Right cardiac atrium (tissue), 5 donors: ENCODE data around the gene KRTAP5-5. TPM values are rescaled to one million over a fixed set of nuclear protein-coding genes. Genes with fewer than 3 reads are reported as not detected.
"Not testable (repeated sequence)": the region's sequence is repeated elsewhere in the genome, so short reads cannot be mapped to it uniquely, and the experiment has no call there.

Source experiments
- ATAC-seq, 2 donors: fragments of 200-7000 bp; cut with Tn5 transposase; one replicate each; pipeline versions ENCODE4 v1.8.0 to v1.9.1; 2020; ENCODE audit warnings: moderate library complexity in 2 of 2, mild to moderate bottlenecking in 1 of 2
- DNase-seq, 3 donors: peaks; one replicate each; pipeline ENCODE4 v3.0.0-alpha.2; 2020
- H3K27ac ChIP-seq: one replicate; pipeline ENCODE4 v1.5.1; 2013; ENCODE audit warnings: mild to moderate bottlenecking, low read length, control low read depth, moderate library complexity
- H3K27me3 ChIP-seq: one replicate; pipeline ENCODE4 v1.6.1; 2013; ENCODE audit not compliant: control insufficient read depth, insufficient read depth
- H3K4me1 ChIP-seq: one replicate; pipeline ENCODE4 v1.6.1; 2013; ENCODE audit warnings: low read length; ENCODE audit not compliant: control insufficient read depth, insufficient read depth
- H3K4me3 ChIP-seq: one replicate; pipeline ENCODE4 v1.5.1; 2013; ENCODE audit warnings: low read length, control low read depth
- H3K9me3 ChIP-seq: one replicate; pipeline ENCODE4 v1.6.1; 2013; ENCODE audit warnings: low read length; ENCODE audit not compliant: control insufficient read depth
- WGBS: extraction: QIAGEN DNeasy Blood & Tissue Kit; methylation state at CpG from one replicate; pipeline ENCODE4 v1.1.7; 2013; 5-methylcytosine and 5-hydroxymethylcytosine counted together
- intact Hi-C, 4 donors: fragments of 100-400 bp; cut with DNase I; formaldehyde crosslinking; loops; one replicate each; pipeline versions ENCODE4 v1.11.0 to v1.14.0; 2022 to 2023
- polyA plus RNA-seq: library from polyadenylated mRNA; stranded (reverse); fragments of 200-250 nt; gene quantifications from one replicate; pipeline ENCODE4 v1.2.3, GENCODE V29; 2013
- total RNA-seq, 4 donors: library from RNA; stranded (reverse); fragmentation: NEBNext Ultra II Directional; extraction: Animal tissue kit (Norgen Biotek cat#: 25700); gene quantifications; one replicate each; pipeline ENCODE4 v1.2.1, GENCODE V29; 2021
- donor health status: healthy with polysubstance abuse.
- donor health status: DM: no; HTN: yes; CAD: no.
- donor health status: DM: no; HTN: no; CAD: no.
- donor health status: DM: no; HTN: yes; CAD: no; lungs with severe emphysema.
- donor health status: DM: yes; HTN: yes; CAD: no.

The KRTAP5-5 gene
- total and polyA plus RNA-seq, 5 donors = not detected

GRCh38 chr11:1597331-1597993 is 32.1 kb upstream of the KRTAP5-5 start:
- DNase-seq (no peak), ATAC-seq (no peak)
- Histone ChIP-seq H3K9me3 (no peaks in the 10 kb centered on the region), H3K27me3 (no peaks in the 10 kb centered on the region), H3K4me1 (no peaks in the 10 kb centered on the region), H3K4me3 (no peak overlapping the region), H3K27ac (no peak overlapping the region)
- intact Hi-C loops = no loop called here
- whole genome bisulfite sequencing = 86% methylated on average over 10 of the region's 10 CpGs

- ATAC-seq (no peak), DNase-seq (no peak)
- Histone ChIP-seq H3K27me3 (no peaks in the 10 kb centered on the region), H3K4me3 (no peak within 1 kb of the TSS), H3K9me3 (no peaks in the 10 kb centered on the region), H3K27ac (no peak within 1 kb of the TSS), H3K4me1 (no peaks in the 10 kb centered on the region)
- WGBS = 64% methylated on average over 4 of the region's 4 CpGs
- intact Hi-C loops = no loop called here
Observed at GRCh38 chr11:1597994-1598380, 31.6 kb upstream of the KRTAP5-5 start, which contains the start of gene KRTAP5-2. Gene KRTAP5-2, minus strand, starts transcription at chr11:1598294. Its CDS starts 44 bp downstream, at chr11:1598250.

GRCh38 chr11:1598406-1598805 is 31.2 kb upstream of the KRTAP5-5 start:
- intact Hi-C loops, H3K27ac ChIP-seq, H3K9me3 ChIP-seq, DNase-seq, H3K4me3 ChIP-seq, ATAC-seq, H3K27me3 ChIP-seq, H3K4me1 ChIP-seq: not testable (repeated sequence)
- 81% methylated on average over 3 of the region's 3 CpGs for WGBS

GRCh38 chr11:1598816-1599215 is 30.8 kb upstream of the KRTAP5-5 start:
- no peak for DNase-seq
- no peak for ATAC-seq
- intact Hi-C loops = no loop called here
- no peak overlapping the region for H3K27ac ChIP-seq
- no peaks in the 10 kb centered on the region for H3K4me1 ChIP-seq
- no peaks in the 10 kb centered on the region for H3K9me3 ChIP-seq
- no peak overlapping the region for H3K4me3 ChIP-seq
- no peaks in the 10 kb centered on the region for H3K27me3 ChIP-seq
- 67% methylated on average over 6 of the region's 6 CpGs for WGBS

GRCh38 chr11:1600626-1601025 is 28.9 kb upstream of the KRTAP5-5 start:
- Histone ChIP-seq H3K4me1 (no peaks in the 10 kb centered on the region), H3K27me3 (no peaks in the 10 kb centered on the region), H3K9me3 (no peaks in the 10 kb centered on the region), H3K4me3 (no peak overlapping the region), H3K27ac (no peak overlapping the region)
- intact Hi-C loops = no loop called here
- no peak for ATAC-seq
- no peak for DNase-seq
- 77% methylated on average over 5 of the region's 5 CpGs for WGBS

- DNase-seq, intact Hi-C loops, H3K4me3 ChIP-seq, H3K9me3 ChIP-seq, H3K27me3 ChIP-seq, H3K4me1 ChIP-seq, ATAC-seq, H3K27ac ChIP-seq: not testable (repeated sequence)
- WGBS = 52% methylated on average over 3 of the region's 3 CpGs
Observed at GRCh38 chr11:1601663-1602062, 27.9 kb upstream of the KRTAP5-5 start.

GRCh38 chr11:1603629-1604028 is 25.9 kb upstream of the KRTAP5-5 start:
- DNase-seq (no peak), ATAC-seq (no peak)
- Histone ChIP-seq H3K9me3 (no peaks in the 10 kb centered on the region), H3K4me1 (no peaks in the 10 kb centered on the region), H3K27me3 (no peaks in the 10 kb centered on the region), H3K4me3 (no peak overlapping the region), H3K27ac (no peak overlapping the region)
- 91% methylated on average over 1 of the region's 1 CpG for WGBS
- intact Hi-C loops = no loop called here

- DNase-seq (no peak), ATAC-seq (peak in 1 of 2 donors; percentile 44)
- no peaks in the 10 kb centered on the region for H3K9me3 ChIP-seq
- no peaks in the 10 kb centered on the region for H3K27me3 ChIP-seq
- no peak overlapping the region for H3K4me3 ChIP-seq
- H3K4me1 ChIP-seq = no peaks in the 10 kb centered on the region
- H3K27ac ChIP-seq = no peak overlapping the region
- intact Hi-C loops = no loop called here
- 92% methylated on average over 11 of the region's 11 CpGs for WGBS
Observed at GRCh38 chr11:1604181-1604580, 25.4 kb upstream of the KRTAP5-5 start.

- DNase-seq = no peak
- WGBS = 78% methylated on average over 7 of the region's 7 CpGs
- H3K27ac ChIP-seq = no peak overlapping the region
- no peaks in the 10 kb centered on the region for H3K4me1 ChIP-seq
- no peaks in the 10 kb centered on the region for H3K9me3 ChIP-seq
- H3K4me3 ChIP-seq = no peak overlapping the region
- no peak for ATAC-seq
- no peaks in the 10 kb centered on the region for H3K27me3 ChIP-seq
- intact Hi-C loops = no loop called here
Observed at GRCh38 chr11:1604711-1605110, 24.9 kb upstream of the KRTAP5-5 start.

- ATAC-seq, intact Hi-C loops, H3K4me1 ChIP-seq, H3K4me3 ChIP-seq, H3K27ac ChIP-seq, DNase-seq, H3K9me3 ChIP-seq, H3K27me3 ChIP-seq: not testable (repeated sequence)
- WGBS = 83% methylated on average over 13 of the region's 13 CpGs
Observed at GRCh38 chr11:1605923-1606322, 23.7 kb upstream of the KRTAP5-5 start.

GRCh38 chr11:1607156-1607845 is 22.3 kb upstream of the KRTAP5-5 start:
- intact Hi-C loops, H3K27ac ChIP-seq, H3K4me1 ChIP-seq, DNase-seq, H3K4me3 ChIP-seq, H3K9me3 ChIP-seq, H3K27me3 ChIP-seq, ATAC-seq: not testable (repeated sequence)
- WGBS = 36% methylated on average over 18 of the region's 18 CpGs
